ENCODE results near the gene CLTCL1. TPM values are rescaled to one million over a fixed set of nuclear protein-coding genes. Genes with fewer than 3 reads are reported as not detected.
"Not testable (repeated sequence)": the region's sequence is repeated elsewhere in the genome, so short reads cannot be mapped to it uniquely, and the experiment has no call there.

The CLTCL1 gene
- total RNA-seq, 4 donors from 2014 or later: 5.7 to 11.7 (median 8.4) TPM

DNA sequence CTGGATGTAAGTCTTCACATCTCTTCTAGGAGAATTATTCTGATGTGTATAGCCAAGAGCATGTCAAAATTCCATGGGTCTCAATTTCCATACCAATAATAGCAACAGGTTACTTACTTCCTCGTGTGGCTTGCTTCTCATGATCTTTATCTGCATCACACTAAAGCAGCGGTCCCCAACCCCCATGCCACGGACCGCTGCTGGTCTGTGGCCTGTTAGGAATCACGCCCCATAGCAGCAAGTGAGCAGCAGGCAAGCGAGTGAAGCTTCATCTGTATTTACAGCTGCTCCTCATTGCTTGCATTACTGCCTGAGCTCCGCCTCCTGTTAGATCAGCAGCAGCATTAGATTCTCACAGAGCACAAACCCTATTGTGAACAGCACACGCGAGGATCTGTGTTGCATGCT lies 84.1 kb downstream of the CLTCL1 start:
- Histone ChIP-seq H3K27ac (no peak overlapping the region), H3K36me3 (peaks cover 0 to 35% of the 10 kb centered on the region in 2 donors), H3K9me3 (no peaks in the 10 kb centered on the region), H3K4me3 (no peak overlapping the region), H3K4me1 (no peaks in the 10 kb centered on the region), H3K27me3 (no peaks in the 10 kb centered on the region)
- WGBS, 2 donors (ENCODE audit: low coverage in 1 of 2): 65 to 86% methylated on average over 4 to 6 of the region's 9 CpGs
- no peak for ATAC-seq
- no peak for TF ChIP-seq EP300 (IDR thresholded peaks at IDR 0.05)
- TF ChIP-seq CTCF (IDR thresholded peaks at IDR 0.05): no peak
- TF ChIP-seq POLR2AphosphoS5 (IDR thresholded peaks at IDR 0.05): no peak
- TF ChIP-seq POLR2A (IDR thresholded peaks at IDR 0.05): no peak

DNA sequence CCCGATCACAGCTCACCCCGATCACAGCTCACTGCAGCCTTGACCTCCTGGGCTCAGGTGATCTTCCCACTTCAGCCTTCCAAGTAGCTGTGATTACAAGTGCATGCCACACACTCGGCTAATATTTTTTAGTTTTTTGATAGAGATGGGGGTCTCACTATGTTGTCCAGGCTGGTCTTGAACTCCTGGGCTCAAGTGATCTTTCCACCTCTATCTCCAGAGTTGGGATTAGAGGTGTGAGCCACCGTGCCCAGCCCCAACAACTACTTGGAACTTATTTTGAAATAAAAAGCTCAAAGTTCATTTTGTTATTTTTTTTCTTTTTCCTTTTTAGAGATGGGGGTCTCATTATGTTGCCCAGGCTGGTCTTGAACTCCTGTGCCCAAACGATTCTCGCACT lies 85.2 kb downstream of the CLTCL1 start:
- no peak for TF ChIP-seq EP300 (IDR thresholded peaks at IDR 0.05)
- no peak for TF ChIP-seq POLR2A (IDR thresholded peaks at IDR 0.05)
- no peak for TF ChIP-seq POLR2AphosphoS5 (IDR thresholded peaks at IDR 0.05)
- no peaks in the 10 kb centered on the region for H3K9me3 ChIP-seq
- peaks cover 0 to 40% of the 10 kb centered on the region in 2 donors for H3K36me3 ChIP-seq
- no peaks in the 10 kb centered on the region for H3K27me3 ChIP-seq
- H3K4me3 ChIP-seq: no peak overlapping the region
- H3K27ac ChIP-seq: no peak overlapping the region
- no peak for ATAC-seq
- H3K4me1 ChIP-seq: no peaks in the 10 kb centered on the region
- WGBS, 2 donors (ENCODE audit: low coverage in 1 of 2): 93 to 97% methylated on average over 4 to 6 of the region's 6 CpGs

GRCh38 chr22:19204640-19205039 lies 86.9 kb downstream of the CLTCL1 start:
- no peak for TF ChIP-seq CTCF (IDR thresholded peaks at IDR 0.05)

DNA sequence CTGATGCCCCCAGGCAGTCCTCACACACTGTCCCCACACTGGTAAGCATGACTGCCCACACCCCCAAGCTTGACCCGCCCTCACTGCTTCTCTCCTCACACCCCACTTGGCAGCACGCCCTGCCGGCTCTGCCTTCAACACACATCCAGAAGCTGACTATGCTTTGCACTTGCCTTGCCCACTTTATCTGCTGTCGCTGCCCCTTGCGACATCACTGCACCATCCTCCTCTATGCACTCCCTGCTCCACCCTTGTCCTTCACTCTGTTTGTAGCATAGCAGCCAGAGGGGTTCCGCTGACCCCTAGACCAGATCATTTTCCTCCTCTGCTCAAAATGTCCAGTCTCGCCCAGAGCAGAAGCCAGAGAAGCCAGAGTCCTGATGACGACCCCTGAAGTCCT lies 87.7 kb downstream of the CLTCL1 start:
- H3K4me3 ChIP-seq: no peak overlapping the region
- TF ChIP-seq POLR2A (IDR thresholded peaks at IDR 0.05): no peak
- TF ChIP-seq CTCF (IDR thresholded peaks at IDR 0.05): no peak
- no peak for TF ChIP-seq EP300 (IDR thresholded peaks at IDR 0.05)
- no peak for TF ChIP-seq POLR2AphosphoS5 (IDR thresholded peaks at IDR 0.05)
- no peaks in the 10 kb centered on the region for H3K9me3 ChIP-seq
- H3K27me3 ChIP-seq: no peaks in the 10 kb centered on the region
- H3K27ac ChIP-seq: no peak overlapping the region
- WGBS, 2 donors (ENCODE audit: low coverage in 1 of 2): 85 to 90% methylated on average over 4 to 7 of the region's 8 CpGs
- H3K4me1 ChIP-seq: no peaks in the 10 kb centered on the region
- ATAC-seq: no peak
- H3K36me3 ChIP-seq: peaks cover 0 to 44% of the 10 kb centered on the region in 2 donors

More at GRCh38 chr22:19204640-19205039, 86.9 kb downstream of the CLTCL1 start:
- Histone ChIP-seq H3K27ac (no peak overlapping the region), H3K27me3 (no peaks in the 10 kb centered on the region), H3K36me3 (peaks cover 0 to 44% of the 10 kb centered on the region in 2 donors), H3K4me1 (no peaks in the 10 kb centered on the region), H3K9me3 (no peaks in the 10 kb centered on the region), H3K4me3 (no peak overlapping the region)
- 83 to 89% methylated on average over 1 to 4 of the region's 4 CpGs for WGBS, 2 donors (ENCODE audit: low coverage in 1 of 2)
- ATAC-seq: no peak

DNA sequence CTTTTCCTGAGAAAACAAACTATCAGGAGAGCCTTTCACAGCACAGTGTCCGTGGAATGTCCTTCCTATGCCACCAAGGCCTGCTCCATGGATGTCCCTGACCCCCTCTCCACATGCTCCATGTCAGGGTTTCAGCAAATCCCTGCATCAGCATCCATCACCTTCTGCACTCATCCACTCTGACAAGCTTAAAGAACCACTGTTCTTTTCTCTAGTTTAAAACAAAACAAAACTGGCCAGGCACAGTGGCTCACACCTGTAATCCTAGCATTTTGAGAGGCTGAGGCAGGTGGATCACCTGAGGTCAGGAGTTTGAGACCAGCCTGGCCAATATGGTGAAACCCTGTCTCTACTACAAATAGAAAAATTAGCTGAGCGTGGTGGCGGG lies 88.7 kb downstream of the CLTCL1 start:
- H3K36me3 ChIP-seq: peaks cover 0 to 35% of the 10 kb centered on the region in 2 donors
- not testable (repeated sequence) for ATAC-seq, H3K9me3 ChIP-seq, H3K27me3 ChIP-seq, H3K4me1 ChIP-seq, H3K27ac ChIP-seq, H3K4me3 ChIP-seq
- WGBS, 2 donors (ENCODE audit: low coverage in 1 of 2): 80 to 94% methylated on average over 1 to 3 of the region's 3 CpGs

- TF ChIP-seq POLR2A (IDR thresholded peaks at IDR 0.05) (no peak), POLR2AphosphoS5 (IDR thresholded peaks at IDR 0.05) (no peak), CTCF (IDR thresholded peaks at IDR 0.05) (no peak), EP300 (IDR thresholded peaks at IDR 0.05) (no peak)
Measured at GRCh38 chr22:19201869-19202798, 89.4 kb downstream of the CLTCL1 start.

More at GRCh38 chr22:19201869-19202798, 89.4 kb downstream of the CLTCL1 start:
- Histone ChIP-seq H3K36me3 (peaks cover 0 to 32% of the 10 kb centered on the region in 2 donors), H3K9me3 (no peaks in the 10 kb centered on the region), H3K4me3 (no peak overlapping the region), H3K27me3 (no peaks in the 10 kb centered on the region), H3K4me1 (no peaks in the 10 kb centered on the region), H3K27ac (no peak overlapping the region)
- ATAC-seq: no peak
- 87 to 92% methylated on average over 3 to 15 of the region's 18 CpGs for WGBS, 2 donors (ENCODE audit: low coverage in 1 of 2)
